SW 1271 (cell line): ENCODE measurements around the gene PCBP4.
"Not testable (repeated sequence)": the region's sequence is repeated elsewhere in the genome, so short reads cannot be mapped to it uniquely, and the experiment has no call there.

Experiments used
- DNase-seq, 2 experiments: peaks; one replicate each; lab custom pipeline; 2025; lab: John Stamatoyannopoulos, UW

Gene PCBP4

DNA sequence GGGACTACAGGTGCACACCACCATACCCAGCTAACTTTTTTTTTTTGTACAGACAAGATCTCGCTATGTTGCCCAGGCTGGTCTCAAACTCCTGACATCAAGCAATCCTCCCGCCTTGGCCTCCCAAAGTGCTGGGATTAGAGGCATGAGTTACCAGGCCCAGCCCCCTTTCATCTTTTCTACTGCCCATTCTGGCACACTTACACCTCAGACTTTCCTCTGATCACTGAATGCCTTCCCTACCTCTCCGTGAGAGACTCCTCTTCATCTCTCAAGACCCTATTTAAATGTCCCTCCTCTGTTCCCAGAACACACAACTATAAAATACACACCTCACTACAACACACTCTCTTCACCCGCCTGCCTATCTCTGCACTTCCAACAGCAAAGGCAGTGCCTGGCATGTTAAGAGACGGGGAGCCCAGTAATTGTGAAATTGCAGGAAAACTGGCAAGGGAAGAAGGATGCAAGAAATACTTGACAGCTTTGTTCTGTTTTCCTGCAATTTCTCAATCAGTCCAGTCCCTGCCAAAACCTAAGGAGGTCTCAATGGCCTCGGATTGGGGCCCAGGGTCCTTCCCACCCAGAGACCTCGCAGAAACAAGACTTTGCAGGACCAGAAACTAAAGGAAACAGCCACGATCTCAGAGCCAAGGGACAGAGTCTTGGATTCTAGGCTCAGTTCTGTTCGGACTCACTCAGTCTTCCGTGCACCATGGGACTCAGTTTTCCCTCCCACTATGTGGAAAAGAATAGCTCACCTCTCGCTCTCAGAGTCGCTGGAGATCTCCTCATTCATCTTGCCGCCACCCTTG lies 26.4 kb downstream of the PCBP4 start:
- DNase-seq, result no peak

- no peak for DNase-seq
Measured at GRCh38 chr3:51938780-51939425, 28.4 kb downstream of the PCBP4 start.

GRCh38 chr3:51937611-51938450 lies 29.4 kb downstream of the PCBP4 start:
- no peak for DNase-seq

GRCh38 chr3:51937014-51937413 lies 30.2 kb downstream of the PCBP4 start:
- DNase-seq, result no peak

DNA sequence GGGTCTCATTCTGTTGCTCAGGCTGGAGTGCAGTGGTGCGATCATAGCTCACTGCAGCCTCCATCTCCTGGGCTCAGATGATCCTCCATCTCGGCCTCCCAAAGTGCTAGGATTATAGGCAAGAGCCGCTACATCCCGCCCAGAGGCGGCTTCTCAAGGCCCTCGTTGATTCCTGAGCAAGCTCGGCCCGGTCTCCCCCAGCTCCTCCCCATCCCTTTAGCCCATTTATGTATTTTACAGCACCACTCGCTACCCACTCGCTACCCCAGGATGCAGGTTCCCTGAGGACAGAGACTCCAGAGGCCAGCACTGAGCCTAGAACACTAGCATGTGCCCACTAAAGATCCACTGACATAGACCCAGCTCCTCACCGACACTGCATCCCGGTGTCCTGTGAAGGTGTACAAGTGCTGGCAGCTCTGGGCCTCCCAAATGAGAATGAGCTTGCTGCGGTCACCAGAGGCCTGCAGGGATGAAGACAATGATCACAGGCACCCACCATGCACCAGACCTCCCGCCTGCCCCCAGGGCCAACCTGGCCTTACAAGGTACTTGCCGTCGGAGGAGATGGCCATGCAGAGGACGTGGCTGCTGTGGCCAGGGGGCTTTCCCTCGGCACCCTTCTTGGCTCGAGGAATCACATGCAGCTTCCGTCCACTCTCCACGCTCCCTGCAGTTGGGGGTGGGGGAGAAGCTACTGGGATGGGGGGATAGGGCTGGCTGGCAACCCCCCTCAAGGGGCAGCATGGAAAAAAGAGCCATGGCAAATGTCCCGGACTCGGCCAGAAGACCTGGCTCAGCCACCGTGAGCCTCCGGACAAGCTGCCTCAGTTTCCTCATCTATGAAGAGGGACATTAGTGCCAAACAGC lies 31.1 kb downstream of the PCBP4 start:
- DNase-seq, result no peak

- DNase-seq, result no peak
Measured at GRCh38 chr3:51934991-51935885, 32.0 kb downstream of the PCBP4 start.

DNA sequence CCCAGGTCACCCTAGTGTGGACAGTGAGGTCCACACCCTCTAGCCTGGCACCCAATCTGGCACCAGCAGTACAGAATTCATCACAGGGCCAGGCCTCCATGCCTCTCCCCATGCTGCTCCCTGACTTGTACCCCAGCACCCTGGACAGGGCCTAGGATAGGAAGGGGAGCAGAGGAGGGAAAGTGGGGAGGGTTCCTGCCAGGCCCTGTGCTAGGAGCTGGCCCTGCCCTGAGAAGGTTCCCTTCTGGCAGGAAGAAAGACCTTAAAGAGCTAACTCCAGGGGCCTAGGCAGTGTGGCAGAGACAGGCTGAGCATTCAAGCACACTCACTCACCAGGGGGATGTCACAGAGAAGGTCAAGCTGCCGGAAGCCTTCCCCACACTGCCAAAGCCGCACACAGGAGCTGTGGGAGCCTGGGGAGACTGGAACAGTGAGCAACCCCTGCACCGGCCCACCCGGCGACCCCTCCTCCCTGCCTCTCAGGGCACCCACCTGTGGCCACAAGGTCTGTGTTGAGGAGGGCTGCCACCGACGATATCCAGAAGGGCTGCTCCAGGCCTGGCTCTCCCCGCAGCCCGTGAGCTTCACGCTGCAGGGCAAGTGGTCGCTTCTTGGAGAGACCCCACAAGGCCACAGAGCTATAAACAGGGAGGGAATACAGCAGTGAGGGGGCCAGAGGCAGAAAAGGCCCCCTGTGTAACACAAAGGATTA lies 33.0 kb downstream of the PCBP4 start:
- DNase-seq, result no peak

- no peak for DNase-seq
Measured at GRCh38 chr3:51933471-51934138, 33.6 kb downstream of the PCBP4 start.

GRCh38 chr3:51932471-51933370 lies 34.5 kb downstream of the PCBP4 start:
- no peak for DNase-seq

GRCh38 chr3:51931756-51932155 lies 35.5 kb downstream of the PCBP4 start:
- DNase-seq, result no peak

DNA sequence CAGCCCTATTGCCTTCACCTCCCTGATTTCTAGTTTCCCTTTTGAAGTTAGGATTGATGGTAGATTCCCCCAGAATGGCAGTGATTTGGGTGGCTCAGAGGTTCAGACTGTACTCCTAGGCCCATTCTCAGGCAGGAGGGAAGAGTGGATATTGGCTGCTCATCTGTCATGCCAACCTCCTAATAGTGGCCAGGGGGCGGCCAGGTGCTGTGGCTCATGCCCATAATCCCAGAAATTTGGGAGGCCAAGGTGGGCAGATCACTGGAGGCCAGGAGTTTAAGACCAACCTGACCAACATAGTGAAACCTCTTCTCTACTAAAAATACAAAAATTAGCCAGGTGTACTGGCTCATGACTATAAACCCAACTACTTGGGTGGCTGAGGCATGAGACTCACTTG lies 36.8 kb downstream of the PCBP4 start:
- no peak for DNase-seq

- no peak for DNase-seq
Measured at GRCh38 chr3:51929420-51930003, 37.7 kb downstream of the PCBP4 start.

- not testable (repeated sequence) for DNase-seq
Measured at GRCh38 chr3:51928981-51929380, 38.3 kb downstream of the PCBP4 start.

DNA sequence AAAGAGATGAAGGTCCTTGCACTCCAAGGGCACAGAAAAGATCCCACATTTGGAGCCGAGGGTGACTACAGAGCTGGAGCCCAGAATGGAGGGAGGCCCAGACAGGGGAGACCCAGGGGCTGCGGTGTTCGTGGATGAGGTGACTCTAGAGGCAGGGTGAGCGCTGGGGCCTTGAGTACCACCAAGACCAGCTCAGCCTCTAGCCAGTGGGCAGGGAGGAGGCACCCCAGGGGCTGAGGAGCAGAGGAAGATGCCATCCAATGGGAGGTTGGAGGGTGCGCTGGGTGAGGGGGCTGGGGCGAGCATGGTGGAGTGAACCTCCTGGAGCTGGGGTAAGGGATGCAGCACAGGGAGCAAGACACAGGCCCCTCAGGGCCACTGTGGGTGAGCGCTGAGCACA lies 38.8 kb downstream of the PCBP4 start:
- DNase-seq, result no peak

DNA sequence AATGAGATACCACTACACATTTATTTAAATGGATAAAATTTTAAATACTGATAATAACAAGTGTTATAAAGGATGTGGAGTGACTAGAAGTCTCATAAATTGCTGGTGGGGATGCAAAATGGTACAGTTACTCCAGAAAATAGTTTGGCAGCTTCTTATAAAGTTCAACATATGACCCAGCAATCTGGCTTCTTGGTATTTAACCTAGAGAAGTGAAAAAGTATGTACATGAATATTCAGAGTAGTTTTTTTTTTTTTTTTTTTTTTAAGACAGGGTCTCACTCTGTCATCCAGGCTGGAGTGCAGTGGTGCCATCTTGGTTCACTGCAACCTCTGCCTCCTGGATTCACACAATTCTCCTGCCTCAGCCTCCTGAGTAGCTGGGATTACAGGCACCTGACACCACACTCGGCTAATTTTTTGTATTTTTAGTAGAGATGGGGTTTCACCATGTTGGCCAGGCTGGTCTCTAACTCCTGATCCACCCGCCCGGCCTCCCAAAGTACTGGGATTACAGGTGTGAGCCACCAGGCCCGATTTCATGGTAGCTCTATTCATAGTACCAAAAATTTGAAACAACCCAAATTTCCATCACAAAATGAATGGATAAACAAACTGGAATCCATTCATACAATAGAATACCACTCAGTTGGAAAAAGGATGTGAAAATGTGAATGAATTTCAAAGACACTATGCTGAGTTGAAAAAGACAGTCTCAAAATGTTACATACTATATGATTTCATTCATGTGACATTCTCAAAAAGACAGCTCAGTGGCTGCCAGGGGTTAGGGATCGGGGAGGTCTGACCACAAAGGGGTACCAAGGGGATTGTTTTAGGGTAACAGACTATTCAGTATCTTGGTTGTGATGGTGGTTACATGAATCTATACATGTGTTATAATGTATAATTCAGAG lies 39.9 kb downstream of the PCBP4 start:
- no peak for DNase-seq

- no peak for DNase-seq
Measured at GRCh38 chr3:51921081-51921578, 46.1 kb downstream of the PCBP4 start.

DNA sequence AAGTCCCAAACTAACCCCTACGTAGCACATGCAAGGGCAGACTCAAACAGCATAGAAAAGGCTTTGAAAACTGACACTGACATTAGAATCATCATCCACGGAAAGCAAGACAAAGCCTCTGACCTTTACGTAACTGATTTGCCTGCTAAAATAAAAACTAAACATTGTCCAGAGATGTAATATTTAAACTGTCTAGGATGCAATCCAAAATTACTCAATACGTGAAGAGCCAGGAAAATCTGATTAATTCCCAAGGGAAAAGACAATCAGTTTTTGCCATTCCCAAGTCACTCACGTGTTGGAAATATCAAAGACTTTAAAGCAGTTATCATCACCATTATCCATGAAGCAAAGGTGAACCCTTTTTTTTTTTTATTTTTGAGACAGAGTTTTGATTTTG lies 50.8 kb downstream of the PCBP4 start:
- no peak for DNase-seq
